IMR-90 (cell line): ENCODE results near the gene SMARCA2. TPM values are rescaled to one million over a fixed set of nuclear protein-coding genes. Genes with fewer than 3 reads are reported as not detected.

Source experiments
- ATAC-seq: fragments of 200-7000 bp; cut with Tn5 transposase; 2 replicates; pipeline ENCODE4 v1.9.1; 2020; ENCODE audit warnings: low read depth, mild to moderate bottlenecking, moderate library complexity
- BruUV-seq: library from RNA; stranded (reverse); fragments of 400-500 nt; replicated peaks from 2 replicates; lab custom pipeline; 2021; lab: Mats Ljungman, UMichigan
- CTCF ChIA-PET: fragments of 300-600 bp; formaldehyde crosslinking; extraction: SDS; loops from one replicate; lab custom pipeline; 2021; ENCODE audit warnings: antibody characterized with exemption; lab: Yijun Ruan, JAX
- POLR2A ChIA-PET: fragments of 300-600 bp; sonication (Branson Sonifier 250); formaldehyde crosslinking; loops from one replicate; lab custom pipeline; 2022; ENCODE audit warnings: antibody characterized with exemption; ENCODE audit not compliant: unreplicated experiment; lab: Charles Lee
- DNase-seq: peaks from one replicate; pipeline ENCODE4 v3.0.0; 2013
- H2AFZ ChIP-seq: replicated peaks from 2 replicates; pipeline ENCODE3; 2013; ENCODE audit warnings: low read length, mild to moderate bottlenecking; ENCODE audit not compliant: poor library complexity
- H2AK5ac ChIP-seq: 2 replicates; pipeline ENCODE4 v1.6.1; 2013; ENCODE audit warnings: low read depth, low read length, inconsistent platforms
- H2AK9ac ChIP-seq: replicated peaks from 2 replicates; pipeline ENCODE3; 2013; ENCODE audit warnings: mild to moderate bottlenecking, low read depth, low read length, moderate library complexity; ENCODE audit not compliant: poor library complexity
- H2BK120ac ChIP-seq: 2 replicates; pipeline ENCODE4 v1.6.1; 2013; ENCODE audit warnings: low read depth, low read length, inconsistent platforms
- H2BK15ac ChIP-seq: 3 replicates; pipeline ENCODE4 v1.6.1; 2013; ENCODE audit warnings: low read depth, low read length, inconsistent platforms
- H2BK20ac ChIP-seq: 2 replicates; pipeline ENCODE4 v1.6.1; 2013; ENCODE audit warnings: low read depth, mild to moderate bottlenecking, inconsistent platforms, low read length, moderate library complexity
- H2BK5ac ChIP-seq: 2 replicates; pipeline ENCODE4 v1.6.1; 2013; ENCODE audit warnings: mild to moderate bottlenecking, low read depth, low read length, inconsistent platforms; ENCODE audit not compliant: poor library complexity, severe bottlenecking
- H3K14ac ChIP-seq: replicated peaks from 2 replicates; pipeline ENCODE4 v1.6.1; 2013; ENCODE audit warnings: low read depth, low read length, inconsistent platforms
- H3K18ac ChIP-seq: 2 replicates; pipeline ENCODE4 v1.6.1; 2013; ENCODE audit warnings: low read depth, low read length, control low read depth
- H3K23ac ChIP-seq: 2 replicates; pipeline ENCODE4 v1.6.1; 2013; ENCODE audit warnings: low read depth, low read length, inconsistent platforms
- H3K27ac ChIP-seq: 2 replicates; pipeline ENCODE4 v1.5.1; 2013; ENCODE audit warnings: mild to moderate bottlenecking, control low read depth, low read length; ENCODE audit not compliant: insufficient read depth
- H3K27me3 ChIP-seq: 2 replicates; pipeline ENCODE4 v1.6.1; 2013; ENCODE audit warnings: low read length; ENCODE audit not compliant: control insufficient read depth, insufficient read depth
- H3K36me3 ChIP-seq: 2 replicates; pipeline ENCODE4 v1.6.1; 2013; ENCODE audit warnings: low read length, mixed read lengths; ENCODE audit not compliant: control insufficient read depth, insufficient read depth
- H3K4ac ChIP-seq: 2 replicates; pipeline ENCODE4 v1.6.1; 2013; ENCODE audit warnings: low read depth, low read length, inconsistent platforms
- H3K4me1 ChIP-seq: 2 replicates; pipeline ENCODE4 v1.6.1; 2013; ENCODE audit warnings: low read length, mixed read lengths; ENCODE audit not compliant: control insufficient read depth, insufficient read depth
- H3K4me2 ChIP-seq: 2 replicates; pipeline ENCODE4 v1.6.1; 2013; ENCODE audit warnings: low read depth, mild to moderate bottlenecking, control low read depth, low read length, moderate library complexity
- H3K4me3 ChIP-seq: 2 replicates; pipeline ENCODE4 v1.5.1; 2013; ENCODE audit warnings: low read depth, mild to moderate bottlenecking, control low read depth, low read length, moderate library complexity; ENCODE audit not compliant: insufficient read depth
- H3K56ac ChIP-seq: 2 replicates; pipeline ENCODE4 v1.6.1; 2013; ENCODE audit warnings: low read length, inconsistent platforms; ENCODE audit not compliant: insufficient read depth; ENCODE audit errors: extremely low read depth
- H3K79me1 ChIP-seq, 2 experiments: 2 replicates each; pipeline ENCODE4 v1.6.1; 2013; ENCODE audit warnings: low read length in 2 of 2, inconsistent platforms in 1 of 2, low read depth in 1 of 2
- H3K9ac ChIP-seq: 2 replicates; pipeline ENCODE4 v1.6.1; 2013; ENCODE audit warnings: low read depth, low read length, control low read depth
- H3K9me1 ChIP-seq: 2 replicates; pipeline ENCODE4 v1.6.1; 2013; ENCODE audit warnings: low read length, inconsistent platforms; ENCODE audit not compliant: insufficient read depth
- H3K9me3 ChIP-seq: 2 replicates; pipeline ENCODE4 v1.6.1; 2013; ENCODE audit warnings: low read length; ENCODE audit not compliant: control insufficient read depth, insufficient read depth
- H4K20me1 ChIP-seq: 2 replicates; pipeline ENCODE4 v1.6.1; 2013; ENCODE audit warnings: low read length, inconsistent platforms; ENCODE audit not compliant: insufficient read depth
- H4K5ac ChIP-seq: 2 replicates; pipeline ENCODE4 v1.6.1; 2013; ENCODE audit warnings: mild to moderate bottlenecking, low read depth, low read length, control low read depth
- H4K8ac ChIP-seq, 2 experiments: 2 replicates each; pipeline ENCODE4 v1.6.1; 2013; ENCODE audit warnings: low read depth in 2 of 2, low read length in 2 of 2, control low read depth in 1 of 2, inconsistent platforms in 1 of 2
- H4K91ac ChIP-seq: 2 replicates; pipeline ENCODE4 v1.6.1; 2013; ENCODE audit warnings: low read depth, low read length, inconsistent platforms; ENCODE audit not compliant: insufficient read depth
- BHLHE40 ChIP-seq: fragments of 150-350 bp; IDR thresholded peaks from 2 replicates; pipeline ENCODE4 v1.6.1; 2016; ENCODE audit warnings: mild to moderate bottlenecking, low read depth, low read length
- CEBPB ChIP-seq: IDR thresholded peaks from 2 replicates; pipeline ENCODE4 v1.6.1; 2012; ENCODE audit warnings: low read depth, low read length, improper control_type of control experiment
- CHD1 ChIP-seq: IDR thresholded peaks from 2 replicates; pipeline ENCODE4 v1.6.1; 2012; ENCODE audit warnings: low read depth, low read length, improper control_type of control experiment
- FOS ChIP-seq: fragments of 150-350 bp; IDR thresholded peaks from 2 replicates; pipeline ENCODE4 v1.6.1; 2016; ENCODE audit warnings: low read depth, low read length
- MAFK ChIP-seq: IDR thresholded peaks from 2 replicates; pipeline ENCODE4 v1.6.1; 2012; ENCODE audit warnings: low read depth, low read length, improper control_type of control experiment
- MAZ ChIP-seq: IDR thresholded peaks from 2 replicates; pipeline ENCODE4 v1.6.1; 2012; ENCODE audit warnings: low read depth, mild to moderate bottlenecking, low read length, improper control_type of control experiment, moderate library complexity, borderline replicate concordance
- MXI1 ChIP-seq: IDR thresholded peaks from 2 replicates; pipeline ENCODE4 v1.6.1; 2012; ENCODE audit warnings: low read depth, mild to moderate bottlenecking, low read length, moderate library complexity, borderline replicate concordance
- NFE2L2 ChIP-seq: fragments of 150-350 bp; IDR thresholded peaks from 2 replicates; pipeline ENCODE4 v1.6.1; 2016; ENCODE audit warnings: low read depth, mild to moderate bottlenecking, low read length
- POLR2A ChIP-seq: IDR thresholded peaks from 2 replicates; pipeline ENCODE4 v1.6.1; 2012; ENCODE audit warnings: mild to moderate bottlenecking, low read depth, low read length
- RAD21 ChIP-seq: IDR thresholded peaks from 2 replicates; pipeline ENCODE4 v1.6.1; 2012; ENCODE audit warnings: low read length, improper control_type of control experiment
- RCOR1 ChIP-seq: IDR thresholded peaks from 2 replicates; pipeline ENCODE4 v1.6.1; 2012; ENCODE audit warnings: mild to moderate bottlenecking, low read length, improper control_type of control experiment; ENCODE audit not compliant: insufficient replicate concordance
- RFX5 ChIP-seq: IDR thresholded peaks from 2 replicates; pipeline ENCODE4 v1.8.0; 2012; ENCODE audit warnings: low read depth, mild to moderate bottlenecking, low read length, moderate library complexity
- SMC3 ChIP-seq: fragments of 150-350 bp; IDR thresholded peaks from 2 replicates; pipeline ENCODE4 v1.6.1; 2016; ENCODE audit warnings: low read depth, mild to moderate bottlenecking, antibody characterized with exemption, low read length, moderate library complexity
- WGBS, 2 experiments: methylation state at CpG; one replicate each; pipeline versions ENCODE4 v1.1.5 to v1.1.7; 2013; ENCODE audit warnings: missing lambda C conversion rate in 2 of 2; ENCODE audit not compliant: insufficient read length in 1 of 2; ENCODE audit errors: extremely low coverage in 2 of 2; 5-methylcytosine and 5-hydroxymethylcytosine counted together
- dilution Hi-C: fragments of 300-500 bp; cut with HindIII; formaldehyde crosslinking; loops from one replicate; pipeline ENCODE4 v1.14.3; 2018; ENCODE audit warnings: low sequenced_read_pairs; ENCODE audit not compliant: unreplicated experiment
- in situ Hi-C: fragments of 300-500 bp; cut with MboI; formaldehyde crosslinking; loops from 3 replicates; pipeline ENCODE4 v1.14.3; 2019; ENCODE audit warnings: low sequenced_read_pairs, inconsistent platforms, mixed read lengths
- intact Hi-C: fragments of 100-400 bp; cut with micrococcal nuclease; formaldehyde crosslinking; loops from 2 replicates; pipeline ENCODE4 v1.10.0; 2022
- polyA plus RNA-seq, 3 experiments: library from polyadenylated mRNA; depleted of rRNA; stranded (reverse); fragments of >200 nt; gene quantifications; 2 replicates each; pipeline ENCODE4 v1.2.3, GENCODE V29; 2012; ENCODE audit warnings: low replicate concordance in 1 of 3
- total RNA-seq: library from RNA; depleted of rRNA; stranded (reverse); fragments of >200 nt; gene quantifications from 2 replicates; pipeline ENCODE4 v1.2.3, GENCODE V29; 2012
- TF ChIP-seq, protein P1 (sequence below): conservative IDR thresholded peaks from 2 replicates; pipeline ENCODE4 v1.5.1; 2012; ENCODE audit warnings: mild to moderate bottlenecking, low read depth, low read length, improper control_type of control experiment
- TF ChIP-seq, protein P2 (sequence below): fragments of 150-350 bp; IDR thresholded peaks from 2 replicates; pipeline ENCODE4 v1.6.1; 2017; ENCODE audit warnings: mild to moderate bottlenecking, antibody characterized with exemption, low read length, low read depth
- TF ChIP-seq, protein P3 (sequence below): fragments of 150-350 bp; IDR thresholded peaks from 2 replicates; pipeline ENCODE4 v1.6.1; 2016; ENCODE audit warnings: low read depth, mild to moderate bottlenecking, low read length, moderate library complexity, borderline replicate concordance

Gene SMARCA2
- total and polyA plus RNA-seq, 2 of the 4 experiments (the other 2 are of a cell fraction) = 25.3 to 26.7 TPM

DNA sequence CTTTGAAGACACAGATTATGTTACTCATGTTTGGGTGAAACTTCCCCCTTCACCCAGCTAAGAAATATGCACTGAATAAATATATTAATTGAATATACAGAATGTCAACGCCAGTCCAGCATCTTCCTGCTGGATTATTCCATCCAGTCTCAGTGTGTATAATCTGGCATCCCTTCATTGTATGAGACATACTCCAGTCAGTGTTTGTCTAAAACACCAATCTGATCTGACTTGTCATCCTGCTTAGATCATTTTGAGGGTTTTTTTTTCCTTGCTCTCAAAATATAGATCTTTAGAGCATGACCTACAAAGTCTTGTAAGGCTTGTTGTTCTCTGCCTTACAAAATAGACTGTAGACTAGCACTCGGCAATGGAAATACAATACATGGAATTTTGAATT lies 195.1 kb downstream of the SMARCA2 start:
- ATAC-seq = peak; percentile 86
- BruUV-seq = no TSS peak
- no peaks in the 10 kb centered on the region for H3K36me3 ChIP-seq

More for the DNA sequence above, 195.1 kb downstream of the SMARCA2 start:
- ChIA-PET POLR2A (no interaction called here), CTCF (no interaction called here)
- dilution Hi-C loops = no loop called here
- intact Hi-C loops = no loop called here
- no peak overlapping the region for H3K4me2 ChIP-seq
- H3K79me1 ChIP-seq = no peaks in the 10 kb centered on the region
- H2BK15ac ChIP-seq = no peak overlapping the region
- peak; percentile 69 for DNase-seq
- H3K56ac ChIP-seq = no peak overlapping the region
- no peak overlapping the region for H4K5ac ChIP-seq
- H4K8ac ChIP-seq = no peak overlapping the region
- H3K9ac ChIP-seq = no peak overlapping the region
- H4K20me1 ChIP-seq = no peaks in the 10 kb centered on the region
- no peak overlapping the region for H2BK120ac ChIP-seq
- no peaks in the 10 kb centered on the region for H3K27me3 ChIP-seq
- H2BK20ac ChIP-seq = no peak overlapping the region
- H2AFZ ChIP-seq = no peak overlapping the region
- H3K18ac ChIP-seq = no peak overlapping the region
- H2AK9ac ChIP-seq = no peak overlapping the region
- H3K9me3 ChIP-seq = no peaks in the 10 kb centered on the region
- in situ Hi-C loops = no loop called here
- no peak overlapping the region for H4K91ac ChIP-seq
- TF ChIP-seq RCOR1 = no peak
- TF ChIP-seq MXI1 = no peak
- no peak for TF ChIP-seq MAZ
- no peak for TF ChIP-seq CEBPB
- TF ChIP-seq, protein P1, sequence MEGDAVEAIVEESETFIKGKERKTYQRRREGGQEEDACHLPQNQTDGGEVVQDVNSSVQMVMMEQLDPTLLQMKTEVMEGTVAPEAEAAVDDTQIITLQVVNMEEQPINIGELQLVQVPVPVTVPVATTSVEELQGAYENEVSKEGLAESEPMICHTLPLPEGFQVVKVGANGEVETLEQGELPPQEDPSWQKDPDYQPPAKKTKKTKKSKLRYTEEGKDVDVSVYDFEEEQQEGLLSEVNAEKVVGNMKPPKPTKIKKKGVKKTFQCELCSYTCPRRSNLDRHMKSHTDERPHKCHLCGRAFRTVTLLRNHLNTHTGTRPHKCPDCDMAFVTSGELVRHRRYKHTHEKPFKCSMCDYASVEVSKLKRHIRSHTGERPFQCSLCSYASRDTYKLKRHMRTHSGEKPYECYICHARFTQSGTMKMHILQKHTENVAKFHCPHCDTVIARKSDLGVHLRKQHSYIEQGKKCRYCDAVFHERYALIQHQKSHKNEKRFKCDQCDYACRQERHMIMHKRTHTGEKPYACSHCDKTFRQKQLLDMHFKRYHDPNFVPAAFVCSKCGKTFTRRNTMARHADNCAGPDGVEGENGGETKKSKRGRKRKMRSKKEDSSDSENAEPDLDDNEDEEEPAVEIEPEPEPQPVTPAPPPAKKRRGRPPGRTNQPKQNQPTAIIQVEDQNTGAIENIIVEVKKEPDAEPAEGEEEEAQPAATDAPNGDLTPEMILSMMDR = no peak
- TF ChIP-seq CHD1 = no peak
- TF ChIP-seq SMC3 = no peak
- TF ChIP-seq MAFK = no peak
- no peak for TF ChIP-seq POLR2A
- TF ChIP-seq, protein P2, sequence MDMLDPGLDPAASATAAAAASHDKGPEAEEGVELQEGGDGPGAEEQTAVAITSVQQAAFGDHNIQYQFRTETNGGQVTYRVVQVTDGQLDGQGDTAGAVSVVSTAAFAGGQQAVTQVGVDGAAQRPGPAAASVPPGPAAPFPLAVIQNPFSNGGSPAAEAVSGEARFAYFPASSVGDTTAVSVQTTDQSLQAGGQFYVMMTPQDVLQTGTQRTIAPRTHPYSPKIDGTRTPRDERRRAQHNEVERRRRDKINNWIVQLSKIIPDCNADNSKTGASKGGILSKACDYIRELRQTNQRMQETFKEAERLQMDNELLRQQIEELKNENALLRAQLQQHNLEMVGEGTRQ = no peak
- no peak for TF ChIP-seq BHLHE40
- no peak for TF ChIP-seq RFX5
- no peak for TF ChIP-seq FOS
- no peak for TF ChIP-seq RAD21
- TF ChIP-seq NFE2L2 = no peak
- TF ChIP-seq, protein P3, sequence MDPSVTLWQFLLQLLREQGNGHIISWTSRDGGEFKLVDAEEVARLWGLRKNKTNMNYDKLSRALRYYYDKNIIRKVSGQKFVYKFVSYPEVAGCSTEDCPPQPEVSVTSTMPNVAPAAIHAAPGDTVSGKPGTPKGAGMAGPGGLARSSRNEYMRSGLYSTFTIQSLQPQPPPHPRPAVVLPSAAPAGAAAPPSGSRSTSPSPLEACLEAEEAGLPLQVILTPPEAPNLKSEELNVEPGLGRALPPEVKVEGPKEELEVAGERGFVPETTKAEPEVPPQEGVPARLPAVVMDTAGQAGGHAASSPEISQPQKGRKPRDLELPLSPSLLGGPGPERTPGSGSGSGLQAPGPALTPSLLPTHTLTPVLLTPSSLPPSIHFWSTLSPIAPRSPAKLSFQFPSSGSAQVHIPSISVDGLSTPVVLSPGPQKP = no peak
- H3K23ac ChIP-seq = no peak overlapping the region
- H2AK5ac ChIP-seq = no peak overlapping the region
- no peak overlapping the region for H3K27ac ChIP-seq
- H3K4me1 ChIP-seq = no peaks in the 10 kb centered on the region
- no peak overlapping the region for H3K4me3 ChIP-seq
- H2BK5ac ChIP-seq = no peak overlapping the region
- H3K9me1 ChIP-seq = no peaks in the 10 kb centered on the region
- WGBS, 2 experiments = no CpG with 5 or more reads among the region's 2 CpGs
- H3K14ac ChIP-seq = no peak overlapping the region
- no peak overlapping the region for H3K4ac ChIP-seq
